Ovary (tissue), 3 donors: ENCODE measurements around the gene RNU6-9.

Experiments used
- EP300 ChIP-seq: sonication (generic); formaldehyde crosslinking; IDR thresholded peaks from one replicate; pipeline ENCODE4 v1.6.1; 2017; ENCODE audit warnings: antibody characterized with exemption
- POLR2A ChIP-seq: fragments of 450-650 bp; IDR thresholded peaks from one replicate; pipeline ENCODE4 v1.6.1; 2017; ENCODE audit warnings: antibody characterized with exemption, mild to moderate bottlenecking, moderate library complexity
- TF ChIP-seq, protein P1 (sequence below), 3 donors: fragments of 450-650 bp in 2 of 3; fragments of 200-600 bp in 1 of 3; IDR thresholded peaks; one replicate each; pipeline versions ENCODE4 v1.5.1 to v1.8.0; 2016 to 2022; ENCODE audit warnings: antibody characterized with exemption in 3 of 3, mild to moderate bottlenecking in 1 of 3
- donor health status: DM: no; HTN: no; CAD: no.

DNA sequence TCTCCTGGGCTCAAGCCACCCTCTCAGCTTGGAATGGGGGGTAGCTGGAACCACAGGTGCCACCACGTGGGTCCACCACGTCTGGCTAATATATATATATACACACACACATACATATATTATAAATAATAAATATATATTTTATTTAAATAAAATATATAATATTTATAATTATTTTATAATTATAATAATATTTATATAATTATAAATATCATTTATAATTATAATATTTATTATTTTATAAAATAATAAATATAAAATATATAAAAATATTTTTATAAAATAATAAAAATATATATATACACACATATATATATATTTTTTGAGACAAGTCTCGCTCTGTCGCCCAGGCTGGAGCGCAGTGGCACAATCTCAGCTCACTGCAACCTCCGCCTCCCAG lies 38.7 kb upstream of the RNU6-9 start:
- TF ChIP-seq, protein P1, sequence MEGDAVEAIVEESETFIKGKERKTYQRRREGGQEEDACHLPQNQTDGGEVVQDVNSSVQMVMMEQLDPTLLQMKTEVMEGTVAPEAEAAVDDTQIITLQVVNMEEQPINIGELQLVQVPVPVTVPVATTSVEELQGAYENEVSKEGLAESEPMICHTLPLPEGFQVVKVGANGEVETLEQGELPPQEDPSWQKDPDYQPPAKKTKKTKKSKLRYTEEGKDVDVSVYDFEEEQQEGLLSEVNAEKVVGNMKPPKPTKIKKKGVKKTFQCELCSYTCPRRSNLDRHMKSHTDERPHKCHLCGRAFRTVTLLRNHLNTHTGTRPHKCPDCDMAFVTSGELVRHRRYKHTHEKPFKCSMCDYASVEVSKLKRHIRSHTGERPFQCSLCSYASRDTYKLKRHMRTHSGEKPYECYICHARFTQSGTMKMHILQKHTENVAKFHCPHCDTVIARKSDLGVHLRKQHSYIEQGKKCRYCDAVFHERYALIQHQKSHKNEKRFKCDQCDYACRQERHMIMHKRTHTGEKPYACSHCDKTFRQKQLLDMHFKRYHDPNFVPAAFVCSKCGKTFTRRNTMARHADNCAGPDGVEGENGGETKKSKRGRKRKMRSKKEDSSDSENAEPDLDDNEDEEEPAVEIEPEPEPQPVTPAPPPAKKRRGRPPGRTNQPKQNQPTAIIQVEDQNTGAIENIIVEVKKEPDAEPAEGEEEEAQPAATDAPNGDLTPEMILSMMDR (IDR thresholded peaks at IDR 0.05): no peak
- TF ChIP-seq EP300 (no peak), POLR2A (no peak)
